Aortic smooth muscle cell (primary cell): ENCODE data around the gene NPY5R. TPM values are rescaled to one million over a fixed set of nuclear protein-coding genes. Genes with fewer than 3 reads are reported as not detected.

Experiments used
- total RNA-seq: library from RNA; depleted of rRNA; stranded (reverse); fragments of >200 nt; gene quantifications from 2 replicates; pipeline ENCODE4 v1.2.3, GENCODE V29; 2014

The NPY5R gene
- total RNA-seq, result 0.25 and 2.9 TPM in 2 replicates

DNA sequence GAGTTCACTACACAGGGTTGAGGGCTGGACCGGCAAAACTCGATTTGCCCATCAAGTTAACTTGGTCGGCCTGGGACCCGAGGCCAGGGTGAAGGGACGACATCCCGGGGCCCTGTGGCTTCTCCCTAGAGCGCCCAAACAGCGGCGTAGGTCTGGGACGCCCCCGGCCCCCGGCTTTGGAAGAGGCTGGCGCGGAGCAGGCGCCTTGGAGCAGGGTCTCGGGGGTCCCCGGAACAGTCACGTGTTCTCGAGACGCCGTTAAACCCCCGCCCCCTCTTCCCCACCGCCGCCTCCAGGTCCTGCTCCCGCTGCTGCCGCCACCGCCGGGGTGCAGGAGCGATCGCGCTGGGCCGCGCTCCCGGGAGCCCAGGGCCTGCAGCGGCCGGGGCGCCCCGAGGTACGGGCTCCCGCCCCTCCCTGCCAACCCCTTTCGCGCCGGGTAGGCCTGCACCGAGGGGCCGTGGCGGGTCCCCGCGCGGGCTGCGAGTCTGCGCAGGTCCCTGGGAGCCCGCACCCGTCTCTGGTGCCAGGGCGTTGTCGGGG is at the start of gene NPY5R:
Gene NPY5R, plus strand, starts transcription at position 289 of the 543 bp plus-strand sequence. CDS start 6,382 bp downstream, outside the sequence.

DNA sequence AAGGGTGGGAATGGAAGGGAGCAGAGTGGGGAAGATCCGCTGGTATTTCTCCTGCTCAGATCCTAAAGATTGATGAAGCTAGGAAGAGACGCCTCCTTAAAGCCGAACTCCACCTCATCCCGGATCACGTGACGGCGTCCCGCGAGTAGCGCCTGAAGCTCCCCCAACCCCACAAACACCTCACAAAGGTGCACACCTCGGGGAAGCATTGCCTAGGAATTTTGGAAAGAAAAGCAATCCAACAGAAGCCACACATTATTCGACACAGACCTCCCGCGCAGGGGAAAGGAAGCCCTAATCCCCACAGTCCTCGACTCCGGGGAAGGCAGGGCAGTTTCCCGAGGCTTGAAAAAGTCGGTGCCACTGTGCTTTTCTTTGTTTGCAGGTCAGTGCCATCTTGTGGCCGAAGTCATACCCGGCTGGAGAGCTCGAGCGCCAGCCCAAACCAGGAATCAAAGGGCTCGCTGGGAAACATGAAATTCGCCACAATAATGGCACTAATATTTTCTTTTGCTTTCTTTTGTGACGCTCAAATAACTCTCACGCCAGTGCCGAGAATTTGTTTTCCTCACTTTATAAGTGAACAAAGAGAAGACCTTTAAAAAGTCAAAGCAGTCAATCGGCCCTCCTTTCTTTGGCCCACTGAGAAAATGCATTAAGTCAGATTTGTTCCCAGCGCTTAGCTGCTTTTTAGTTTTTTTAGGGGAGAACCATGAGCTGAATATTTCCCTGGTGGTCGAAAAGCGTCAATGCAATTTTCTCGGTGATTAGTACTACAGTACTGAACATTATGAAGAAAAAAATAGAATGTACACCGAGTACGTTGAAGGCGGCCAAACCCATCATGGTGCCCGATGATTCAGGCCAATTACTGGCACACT is 10.9 kb upstream of the NPY5R start, which contains the start of gene NPY1R:
Gene NPY1R, minus strand, starts transcription at position 71 of the 881 bp plus-strand sequence. CDS start 6,042 bp downstream, outside the sequence.

Other genes with a start within 250 kb of the NPY5R start
- 5.5 and 5.7 TPM in 2 replicates for gene NAF1, start 177.0 kb upstream of the NPY5R start, total RNA-seq
- gene NPY1R, start 11.3 kb upstream of the NPY5R start, total RNA-seq, result 2.5 and 69.0 TPM in 2 replicates
- gene TKTL2, start 129.9 kb downstream of the NPY5R start, total RNA-seq, result not detected in 2 replicates
- gene TMA16, start 150.8 kb downstream of the NPY5R start, total RNA-seq, result 32.5 and 39.4 TPM in 2 replicates